ENCODE data around the gene CARD19. TPM values are rescaled to one million over a fixed set of nuclear protein-coding genes. Genes with fewer than 3 reads are reported as not detected.

CARD19 gene
- total and polyA plus RNA-seq, 2 of the 8 experiments (the other 6 are each of a cell fraction or from before 2014, with no cell fraction given): 21.2 to 112 TPM

- Histone ChIP-seq H3K23me2 (ENCODE audit: low read depth, low read length) (peaks cover 16% of the 10 kb centered on the region; the same call in 1 of the 2 replicates), H3K36me3 (ENCODE audit: control insufficient read depth in 2 of 4, insufficient read depth in 4 of 4, low read length in 3 of 4) (no peaks in the 10 kb centered on the region), H2AFZ (ENCODE audit: low read length) (no peak overlapping the region), H2AK5ac (ENCODE audit: low read depth, low read length) (peak overlapping the region; percentile 75; the same call in 1 of the 2 replicates), H3K4me3 (ENCODE audit: extremely low read depth in 1 of 4, insufficient read depth in 2 of 4, low read depth in 3 of 4, low read length in 4 of 4) (peak overlapping the region in 3 of 4 experiments; percentile 71 to 86 (median 73); a peak in 3 of 8 replicates), H3K79me2 (ENCODE audit: control insufficient read depth in 1 of 2, insufficient read depth in 2 of 2, low read length in 2 of 2) (peaks cover 0 to 11% of the 10 kb centered on the region in 2 experiments; a peak in 1 of 4 replicates), H3K23ac (ENCODE audit: insufficient read length) (no peak overlapping the region), H2BK15ac (ENCODE audit: low read length) (peak overlapping the region; percentile 81; the same call in 1 of the 2 replicates), H4K5ac (ENCODE audit: insufficient read length, low read depth, low read length) (peak overlapping the region; percentile 2), H2BK20ac (ENCODE audit: low read length) (0 out of 2 replicates have a peak overlapping the region, but pooled peaks have one; percentile 32), H3K14ac (ENCODE audit: insufficient read length) (no peak overlapping the region), H2BK120ac (replicated peaks; ENCODE audit: low read depth, low read length) (no peak overlapping the region), H4K20me1 (replicated peaks in 1 of 2; ENCODE audit: control insufficient read depth in 1 of 2, insufficient read depth in 2 of 2, low read length in 2 of 2) (peaks cover 0 to 12% of the 10 kb centered on the region in 2 experiments), H3K18ac (ENCODE audit: extremely low read depth, low read length) (peak overlapping the region; percentile 75; the same call in 1 of the 2 replicates), H3K9ac (replicated peaks in 1 of 4; ENCODE audit: extremely low read depth in 1 of 4, low read depth in 3 of 4, low read length in 3 of 4) (no peak overlapping the region), H4K91ac (replicated peaks; ENCODE audit: insufficient read length, low read length) (peak overlapping the region; percentile 79), H3K27ac (ENCODE audit: low read depth, low read length) (no peak overlapping the region), H2BK5ac (ENCODE audit: low read depth, low read length) (peak overlapping the region; percentile 18; the same call in 1 of the 2 replicates), H3K4ac (replicated peaks; ENCODE audit: insufficient read length, low read depth, low read length) (peak overlapping the region; percentile 44), H3K56ac (replicated peaks; ENCODE audit: insufficient read length, low read depth, low read length) (peak overlapping the region; percentile 7), H3K4me1 (replicated peaks in 1 of 4; ENCODE audit: control insufficient read depth in 3 of 4, insufficient read depth in 4 of 4, low read length in 3 of 4) (peaks cover 0 to 32% (median 20%) of the 10 kb centered on the region in 4 experiments; a peak in 6 of 7 replicates), H3K79me1 (ENCODE audit: low read depth, low read length) (peaks cover 12% of the 10 kb centered on the region; the same call in 1 of the 2 replicates), H3K27me3 (replicated peaks in 1 of 4; ENCODE audit: control insufficient read depth in 3 of 4, extremely low read depth in 1 of 4, insufficient read depth in 3 of 4, low read length in 3 of 4) (peaks cover 0 to 13% (median 10%) of the 10 kb centered on the region in 4 experiments; a peak in 5 of 7 replicates), H3K9me3 (ENCODE audit: insufficient read depth in 2 of 2, low read depth in 1 of 2, low read length in 1 of 2) (no peaks in the 10 kb centered on the region), H4K8ac (ENCODE audit: extremely low read depth, insufficient read depth, low read length) (no peak overlapping the region; the same call in 1 of the 2 replicates), H2BK12ac (ENCODE audit: low read depth, low read length) (0 out of 2 replicates have a peak overlapping the region, but pooled peaks have one; percentile 77), H3K4me2 (ENCODE audit: insufficient read depth in 1 of 2, low read depth in 2 of 2, low read length in 2 of 2) (peak overlapping the region; percentile 88 to 89)
- 67% methylated on average over 11 of the region's 12 CpGs; no CpG with 5 or more reads in 1 of the 2 experiments for WGBS, 2 experiments (ENCODE audit: extremely low coverage in 1 of 2, insufficient coverage in 1 of 2, insufficient read length in 1 of 2, insufficient replicate concordance in 2 of 2, low coverage in 1 of 2, low lambda C conversion rate in 2 of 2, missing lambda C conversion rate in 1 of 2)
- DNase-seq (ENCODE audit: low read depth in 1 of 2, low spot score in 2 of 2) (no peak), FAIRE-seq (no peak)
- ChIA-PET POLR2A (ENCODE audit: partially characterized antibody) (interaction anchor here (1.4 kb wide), 1 partner anchor 15 kb away, joined by 3 read pairs; no protein-coding TSS in a partner anchor), CTCF (ENCODE audit: partially characterized antibody) (interaction anchor here (0.7 to 2.2 kb wide), 2 partner anchors 15 to 16 kb away, joined by 4 to 6 read pairs; no protein-coding TSS in a partner anchor)
- TF ChIP-seq, protein P1, sequence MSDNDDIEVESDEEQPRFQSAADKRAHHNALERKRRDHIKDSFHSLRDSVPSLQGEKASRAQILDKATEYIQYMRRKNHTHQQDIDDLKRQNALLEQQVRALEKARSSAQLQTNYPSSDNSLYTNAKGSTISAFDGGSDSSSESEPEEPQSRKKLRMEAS (IDR thresholded peaks at IDR 0.05): 0 out of 2 replicates have a peak, but pooled peaks have one; percentile 30
- no peak for TF ChIP-seq MAFK (IDR thresholded peaks at IDR 0.05; ENCODE audit: low read depth, low read length)
- TF ChIP-seq KDM1A (IDR thresholded peaks at IDR 0.05; ENCODE audit: borderline replicate concordance, low read length): peak; percentile 65
These were observed 36.4 kb downstream of the CARD19 start for GRCh38 chr9:93132287-93132927.

Measured in H1 (cell line).